Endometrium (tissue), 2 donors: ENCODE measurements around the gene IQGAP3.

Experiments
- FAIRE-seq: peaks from 2 replicates; lab custom pipeline; 2012; peaks lifted over from hg19 to GRCh38; lab: Jason Lieb, UNC
- donor health status: control.
- donor health status: control.

The IQGAP3 gene

DNA sequence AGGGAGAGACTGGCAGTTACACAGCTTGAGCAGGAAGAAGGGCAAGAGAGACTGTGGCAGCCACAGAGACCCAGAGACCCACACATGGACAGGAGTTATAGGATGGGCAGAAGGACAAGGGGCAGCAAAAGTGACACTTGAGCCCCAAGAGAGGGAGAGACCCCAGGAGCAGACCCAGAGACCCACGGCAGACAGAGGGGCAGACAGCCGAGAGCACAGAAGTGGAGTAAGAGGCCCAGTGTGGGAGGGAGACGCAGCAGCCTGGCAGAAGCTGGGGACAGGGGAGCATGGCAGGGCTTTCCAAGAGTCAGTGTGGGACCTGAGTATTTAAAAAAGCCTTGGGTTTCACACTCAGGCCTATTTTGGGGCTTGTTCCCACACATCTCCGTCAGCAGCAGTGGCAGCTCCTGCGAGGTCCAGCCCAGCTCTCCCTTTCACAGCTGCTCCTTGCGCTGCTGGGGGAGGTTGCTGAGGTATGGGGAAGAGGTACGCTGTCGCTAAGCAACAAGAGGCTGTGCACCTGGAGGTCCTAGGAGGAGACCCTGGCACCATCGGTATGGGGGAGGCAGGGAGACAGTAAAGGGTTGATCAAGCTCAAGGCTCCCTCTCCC, 62.8 kb downstream of the IQGAP3 start:
- FAIRE-seq: no peak

DNA sequence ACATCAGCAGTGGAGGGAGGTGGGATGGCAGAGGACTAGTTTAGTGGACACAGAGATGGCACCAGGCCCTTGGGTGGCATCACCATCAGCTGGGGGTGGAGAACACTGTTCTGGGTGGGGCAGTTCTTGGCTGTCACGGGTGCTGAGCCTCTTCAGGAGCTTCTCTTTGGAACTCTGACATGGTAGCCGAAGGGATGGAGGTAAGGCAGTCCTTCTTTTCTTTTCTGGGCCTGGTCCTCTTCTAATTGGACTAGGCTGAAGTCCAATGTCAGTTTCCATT, 63.5 kb downstream of the IQGAP3 start:
- no peak for FAIRE-seq

DNA sequence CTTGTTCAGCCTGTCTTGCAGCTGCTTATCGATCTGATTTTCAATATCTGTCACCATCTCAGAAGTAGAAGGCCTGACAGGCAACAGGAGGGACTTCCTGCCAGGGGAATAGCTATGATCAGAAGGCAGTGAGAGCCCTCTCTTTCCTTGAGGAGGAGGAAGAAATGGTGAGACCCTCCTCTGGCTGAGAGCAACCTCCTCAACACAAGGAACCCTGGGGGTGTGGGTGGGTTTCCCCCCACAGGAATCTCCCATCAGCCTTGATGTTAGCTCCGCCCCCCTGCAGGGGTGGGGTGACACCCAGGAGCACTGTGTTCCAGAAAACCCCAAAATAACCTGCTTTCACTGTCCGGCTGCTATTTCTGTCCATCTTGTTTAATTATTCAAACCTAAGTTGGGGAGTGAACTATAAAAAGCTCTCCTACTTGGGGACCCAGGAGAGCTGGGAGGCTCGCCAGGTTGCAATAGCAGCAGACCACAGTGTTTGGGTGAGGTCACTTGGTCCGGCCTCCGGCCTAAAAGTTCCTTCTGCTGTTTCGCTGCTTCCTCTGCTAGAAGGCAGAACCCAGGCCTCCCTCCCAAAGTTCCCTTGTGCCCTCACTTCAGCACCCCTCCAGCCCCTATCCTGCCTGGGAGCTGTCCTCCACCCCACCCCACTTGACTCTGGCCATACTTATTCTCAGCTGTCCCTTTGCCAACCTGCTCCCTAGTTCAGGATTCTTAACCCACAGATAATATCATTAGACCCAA, 64.0 kb downstream of the IQGAP3 start:
- no peak for FAIRE-seq

DNA sequence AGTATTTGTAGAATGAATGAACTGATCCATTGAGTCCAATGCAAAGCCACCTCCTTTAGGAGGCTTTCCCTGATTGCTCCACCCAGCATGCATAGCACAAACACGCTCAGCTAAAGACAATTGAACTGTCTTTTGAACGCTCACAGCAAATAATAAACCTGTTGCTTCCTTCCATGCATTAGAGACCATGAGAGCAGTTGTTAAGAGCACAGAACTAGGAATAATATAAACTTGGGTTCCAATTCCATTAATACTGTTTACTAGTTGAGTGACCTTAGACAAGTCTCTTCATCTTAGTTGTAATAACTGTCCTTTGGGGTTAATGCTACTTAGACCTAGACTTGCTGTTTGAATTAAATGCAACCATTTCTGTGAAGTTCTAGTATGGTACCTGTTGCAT, 65.9 kb downstream of the IQGAP3 start:
- no peak for FAIRE-seq

DNA sequence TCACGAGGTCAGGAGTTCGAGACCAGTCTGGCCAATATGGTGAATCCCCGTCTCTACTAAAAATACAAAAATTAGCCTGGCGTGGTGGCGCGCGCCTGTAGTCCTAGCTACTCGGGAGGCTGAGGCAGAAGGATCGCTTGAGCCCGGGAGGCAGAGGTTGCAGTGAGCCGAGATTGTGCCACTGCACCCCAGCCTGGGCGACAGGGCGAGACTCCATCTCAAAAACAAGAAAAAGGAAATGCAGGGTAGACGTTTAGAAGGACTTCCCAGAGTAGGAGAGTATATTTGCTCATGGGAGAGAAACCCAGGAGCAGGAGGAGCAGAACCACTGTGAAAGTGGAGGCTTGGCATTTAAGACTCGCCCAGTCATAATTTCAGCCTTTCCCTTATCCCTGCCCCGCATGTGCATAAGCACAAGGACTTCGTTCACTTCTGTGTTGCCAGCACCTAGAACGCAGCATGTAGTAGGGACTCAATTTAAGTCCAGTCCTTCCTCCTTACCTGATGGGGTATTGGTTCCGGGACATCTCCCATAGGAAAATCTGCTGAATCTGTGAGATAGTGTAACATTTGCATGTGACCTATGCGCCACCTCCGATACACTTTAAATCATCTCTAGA, 66.6 kb downstream of the IQGAP3 start:
- no peak for FAIRE-seq

DNA sequence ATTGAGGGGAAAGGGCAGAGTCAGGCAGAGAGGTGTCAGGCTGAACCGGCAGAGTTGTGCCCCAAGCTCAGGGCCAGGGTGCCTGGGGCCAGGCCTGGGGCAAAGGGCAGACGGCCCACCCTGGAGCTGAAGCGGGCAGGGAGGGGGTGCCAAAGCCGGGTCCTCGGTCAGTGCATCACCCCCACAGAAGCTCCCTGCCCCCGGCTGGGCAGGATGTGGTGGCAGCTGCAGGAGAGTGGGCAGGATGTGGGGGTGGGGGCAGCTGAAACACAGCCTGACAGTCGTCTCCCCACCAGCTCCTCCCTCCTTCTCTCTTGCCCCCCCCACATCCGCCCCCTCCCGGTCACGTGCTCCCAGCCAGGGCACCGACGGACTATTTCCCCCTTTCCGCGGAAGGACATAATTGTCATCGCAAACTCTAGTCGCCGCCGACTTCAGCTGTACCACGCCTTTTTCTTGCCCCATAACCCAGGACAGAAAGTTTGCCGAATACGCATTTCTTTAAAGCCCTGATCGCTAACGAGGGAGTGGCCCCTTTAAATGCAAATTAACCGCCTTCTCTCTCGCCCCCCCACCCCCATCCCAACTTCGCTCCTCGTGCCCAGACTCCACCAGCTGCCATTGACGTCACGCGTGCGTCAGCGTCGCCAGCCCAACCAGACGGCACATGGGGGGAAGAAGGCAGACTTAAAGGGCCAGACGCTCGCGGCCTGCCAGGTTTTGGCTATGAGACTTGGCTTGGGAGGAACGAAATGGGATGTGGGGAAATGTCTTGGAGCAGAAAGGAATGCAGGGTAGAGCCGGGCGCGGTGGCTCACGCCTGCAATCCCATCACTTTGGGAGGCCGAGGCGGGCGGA, 67.3 kb downstream of the IQGAP3 start:
- FAIRE-seq: peak; percentile 55

DNA sequence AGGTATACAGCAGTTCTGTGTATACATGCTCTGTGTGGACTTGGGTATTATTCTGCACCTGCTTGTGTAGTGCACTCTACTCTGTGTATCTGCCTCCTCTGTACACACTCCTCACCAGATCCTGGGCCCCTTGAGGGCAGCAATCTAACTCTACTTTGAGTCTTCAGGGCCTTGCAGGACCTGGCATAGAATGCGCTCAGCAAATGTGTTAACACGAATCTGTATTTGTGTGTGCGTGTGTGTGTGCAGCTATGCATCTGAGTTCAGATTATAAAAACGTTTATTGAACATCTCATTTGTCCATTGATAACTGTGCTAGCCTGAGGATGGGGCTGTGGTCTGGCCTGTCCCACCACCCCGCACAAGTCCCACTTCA, 67.9 kb downstream of the IQGAP3 start:
- FAIRE-seq: no peak

DNA sequence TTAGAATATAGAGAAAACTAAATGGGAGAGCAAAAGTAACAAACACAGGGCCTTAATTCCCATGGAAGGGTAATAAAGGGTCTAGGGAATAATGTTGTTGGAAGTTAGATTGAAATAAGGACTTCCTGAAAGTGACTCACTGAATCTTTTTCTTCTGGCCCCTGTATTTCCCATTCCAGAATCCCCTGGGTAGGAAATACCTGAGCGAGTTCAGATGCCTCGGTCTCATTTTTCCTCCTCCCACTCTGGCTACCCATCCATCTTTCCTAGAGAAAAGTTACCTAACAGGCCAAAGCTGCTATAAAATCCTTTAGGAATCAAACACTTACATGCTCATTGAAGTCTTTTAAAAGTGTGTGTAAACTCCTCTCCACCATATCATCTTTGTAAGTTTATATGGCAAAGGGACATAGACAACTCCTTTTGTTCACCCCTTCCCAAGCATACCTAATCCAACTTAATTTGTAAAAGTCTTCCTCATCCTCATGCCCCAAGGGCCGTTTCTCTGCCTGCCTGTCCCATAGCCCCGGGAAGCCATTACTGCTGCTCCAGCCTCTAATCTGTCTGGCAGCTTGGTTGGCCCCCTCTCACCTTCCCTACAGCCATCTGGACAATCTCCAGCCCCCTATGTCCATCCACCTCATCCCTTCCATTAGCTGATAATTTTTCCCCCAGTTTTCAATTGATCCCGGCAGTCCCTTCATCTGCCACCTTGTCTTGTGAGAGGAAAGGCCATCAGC, 68.5 kb downstream of the IQGAP3 start:
- FAIRE-seq: no peak

DNA sequence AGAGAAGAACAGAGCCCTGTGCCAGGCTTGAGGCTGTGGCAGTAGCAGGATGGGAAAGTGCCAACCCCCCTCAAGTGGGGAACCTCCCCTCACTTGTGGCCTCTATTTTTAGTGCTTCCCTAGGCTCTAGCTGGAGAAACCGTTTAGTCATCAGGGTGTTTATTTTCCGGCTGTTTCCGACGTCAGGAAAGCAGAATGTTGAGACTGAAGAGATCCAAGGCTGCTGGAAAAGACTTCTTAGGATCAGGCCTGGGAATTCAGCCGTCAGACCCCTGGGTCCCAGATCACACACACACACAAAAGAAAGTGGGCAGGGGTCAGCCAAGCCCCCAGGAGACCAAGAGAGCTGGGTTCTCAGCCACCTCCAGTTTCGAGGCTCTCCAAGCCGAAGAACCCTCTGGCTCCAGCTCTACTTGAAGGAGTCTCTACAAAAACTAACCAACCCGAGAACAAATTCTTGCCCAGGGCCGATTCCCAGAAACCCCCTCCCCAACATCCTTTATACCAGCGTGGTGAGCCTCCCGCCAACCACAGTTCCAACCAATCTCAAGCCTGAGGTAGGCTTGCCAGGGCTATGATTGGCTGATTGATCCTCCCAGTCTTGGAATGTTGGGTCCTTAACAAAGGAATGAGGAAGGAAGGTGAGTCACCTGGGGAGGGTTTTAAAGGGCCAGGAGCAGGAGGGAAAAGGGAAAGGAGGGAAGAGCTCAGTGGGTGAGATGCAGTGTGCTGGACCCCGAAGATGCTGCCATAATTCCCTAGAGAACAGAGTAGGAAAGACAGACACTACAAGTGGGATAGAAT, 69.3 kb downstream of the IQGAP3 start:
- FAIRE-seq: no peak

DNA sequence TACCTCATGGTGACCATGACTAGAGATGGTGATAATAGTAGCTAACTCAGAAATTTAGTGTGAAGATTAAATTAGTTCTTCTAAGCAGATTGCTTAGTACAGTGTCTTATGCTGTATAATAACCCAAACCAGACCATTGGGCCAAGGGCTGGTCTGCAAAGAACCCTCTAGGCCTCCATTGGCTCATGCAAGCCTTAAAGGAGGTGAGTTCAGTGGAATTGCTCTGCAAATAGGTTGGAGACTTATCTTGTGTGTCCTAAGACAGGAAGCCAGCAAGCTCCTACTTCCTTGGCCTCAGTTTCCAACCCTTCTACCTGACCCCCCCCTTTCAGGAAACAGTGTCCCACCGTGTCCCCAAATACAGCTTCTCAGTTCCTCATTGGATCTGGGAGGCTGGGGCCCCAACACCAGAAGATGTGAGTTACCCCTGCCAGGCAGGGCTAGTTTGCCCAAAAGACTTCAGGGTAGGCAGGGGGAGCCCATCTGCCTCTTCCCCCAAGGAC, 69.9 kb downstream of the IQGAP3 start:
- FAIRE-seq: no peak

DNA sequence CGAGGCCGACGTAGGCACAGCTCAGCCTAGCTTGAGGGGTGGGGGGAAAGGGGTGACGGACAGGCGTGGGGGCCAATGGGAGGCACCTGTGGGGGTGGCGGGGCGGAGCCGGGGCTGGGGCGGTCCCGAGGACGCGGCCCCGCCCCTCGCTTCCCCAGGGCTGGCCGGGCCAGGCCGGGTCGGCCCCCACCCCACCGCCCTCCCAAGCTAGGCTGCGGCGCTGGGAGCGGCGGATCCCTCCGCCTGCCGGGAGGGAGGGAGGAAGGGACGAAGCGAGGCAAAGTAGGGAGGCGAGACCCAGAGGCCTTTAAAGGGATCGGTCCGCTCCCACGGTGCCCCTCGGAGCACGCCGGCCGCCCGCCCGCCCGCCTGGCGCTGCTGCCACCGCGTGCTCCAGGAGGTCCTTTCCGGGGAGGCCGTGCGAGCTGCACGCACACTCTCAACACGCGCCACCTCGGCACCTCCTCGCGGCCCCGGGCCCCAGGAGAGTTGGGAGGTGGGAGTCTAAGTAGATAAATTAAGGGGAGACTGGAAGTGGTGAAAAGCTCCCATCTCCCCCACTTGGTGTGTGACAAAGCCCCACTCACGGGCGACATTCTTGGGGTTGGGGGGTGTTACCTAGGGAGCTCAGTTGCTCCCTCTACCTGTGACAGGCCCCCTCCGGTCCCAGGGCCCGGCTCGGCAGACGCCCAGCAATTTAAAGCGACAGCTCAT, 71.4 kb downstream of the IQGAP3 start:
- no peak for FAIRE-seq

DNA sequence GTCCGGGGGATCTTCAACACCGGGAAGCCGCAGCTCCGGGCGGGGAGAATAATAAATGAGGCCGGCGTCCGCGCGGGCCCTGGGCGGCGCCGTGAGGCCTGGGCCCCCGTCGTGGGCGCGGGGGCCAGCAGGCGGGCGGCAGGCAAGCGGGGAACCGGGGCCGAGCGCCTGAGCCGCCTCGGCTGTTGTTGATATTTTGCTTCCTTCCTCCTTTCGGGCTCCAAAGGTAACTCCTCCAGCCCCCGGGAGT, 71.9 kb downstream of the IQGAP3 start, which contains the start of gene MEF2D:
Gene MEF2D, minus strand, starts transcription at position 233 of the 250 bp plus-strand sequence. CDS start 17,483 bp downstream, outside the sequence.
- no peak for FAIRE-seq

DNA sequence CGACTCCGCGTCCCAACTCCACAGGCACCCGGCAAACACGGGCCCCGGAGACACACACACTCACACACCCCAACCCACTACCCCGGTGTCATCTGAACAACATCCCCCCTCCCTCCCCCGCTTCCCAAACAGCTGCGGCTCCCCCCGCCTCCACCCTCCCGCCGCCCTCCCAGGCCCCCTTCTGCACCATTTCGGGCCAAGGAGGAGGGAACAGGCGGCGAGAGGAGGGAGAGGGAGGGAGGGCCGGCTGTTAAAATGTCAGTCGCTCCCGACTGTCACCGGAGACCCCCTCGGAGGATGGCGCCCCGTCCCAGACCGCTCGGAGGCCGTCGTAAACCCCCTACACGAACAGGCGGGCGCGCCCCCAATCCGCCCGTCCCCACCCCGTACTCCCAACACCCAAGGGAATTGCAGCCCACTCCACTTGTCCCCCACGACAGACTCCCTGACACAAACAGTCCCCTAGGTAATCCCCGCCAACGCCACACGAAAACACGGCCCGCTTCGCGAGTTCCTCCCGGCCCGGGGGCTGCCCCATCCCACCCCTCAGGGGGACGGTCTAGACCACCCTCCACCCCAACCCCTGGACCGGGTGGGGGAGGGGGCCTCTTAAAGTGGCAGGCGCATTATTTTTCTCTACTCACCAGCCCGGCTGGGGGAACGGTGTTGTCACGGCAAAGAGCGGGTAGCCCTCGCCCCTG, 72.4 kb downstream of the IQGAP3 start:
- FAIRE-seq: no peak

DNA sequence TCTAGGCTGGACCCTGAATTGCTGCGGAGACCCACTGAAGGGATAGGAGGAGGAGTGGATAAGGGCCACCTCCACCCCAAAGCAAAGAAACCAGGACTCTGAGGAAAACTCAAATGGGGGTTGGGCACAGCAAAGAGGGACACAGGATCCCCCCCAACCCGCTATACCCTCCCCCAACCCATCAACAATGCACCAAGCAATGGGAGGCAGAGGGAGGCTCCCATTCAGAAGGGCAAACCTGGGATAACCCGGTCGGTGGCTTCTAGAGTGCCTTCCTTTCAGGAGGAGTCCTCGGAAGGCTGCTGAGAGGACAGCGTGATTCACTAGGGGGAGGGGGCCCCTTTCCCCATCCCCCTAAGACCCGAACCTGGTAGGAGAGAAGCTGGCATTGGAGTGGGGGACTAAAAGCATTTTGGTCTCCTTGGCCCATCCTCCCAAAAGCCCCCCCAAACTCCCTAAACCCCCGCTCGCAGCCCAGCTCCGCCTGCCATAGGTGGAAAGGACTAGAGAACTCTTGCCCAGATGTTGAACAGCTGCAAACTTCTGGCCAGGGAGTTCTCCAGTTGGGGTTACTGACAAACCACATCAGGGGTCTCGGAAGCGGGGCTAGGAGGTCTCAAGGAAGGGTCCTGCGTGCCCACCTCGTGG, 73.0 kb downstream of the IQGAP3 start:
- FAIRE-seq: no peak

DNA sequence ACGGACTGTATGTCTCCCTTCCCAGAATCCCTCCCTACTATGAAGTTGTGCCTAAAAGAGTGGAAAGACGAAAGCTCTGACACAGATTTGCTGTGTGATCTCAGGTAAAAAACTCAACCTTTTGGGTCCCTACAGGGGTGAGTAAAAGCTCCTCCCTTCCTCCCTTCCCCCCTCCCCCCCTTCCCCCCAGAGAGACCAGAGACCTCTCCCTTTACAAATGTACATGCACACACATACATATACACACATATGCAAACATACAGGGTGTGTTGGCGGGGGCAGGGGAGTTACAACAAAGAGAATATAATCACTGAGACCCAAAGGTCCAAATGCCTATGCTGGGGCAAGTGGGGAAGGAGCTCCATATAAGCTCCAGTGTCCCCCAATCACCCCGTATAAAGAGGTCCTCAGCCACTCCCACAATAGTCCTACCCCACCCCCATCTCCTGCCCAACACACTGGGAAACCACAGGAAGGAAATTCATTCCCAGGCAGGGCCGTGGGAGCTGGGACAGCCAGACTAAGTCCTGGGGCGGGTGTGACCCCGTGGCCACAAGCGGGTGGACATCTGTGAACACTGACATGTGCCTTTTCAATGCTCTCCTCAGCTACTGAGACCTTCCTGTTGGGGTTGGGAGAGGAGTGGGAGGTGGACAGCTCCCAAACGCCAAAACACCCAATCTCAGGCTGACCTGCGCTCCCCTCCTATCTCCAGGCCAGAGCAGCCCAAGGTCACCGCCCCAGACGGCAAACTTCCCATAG, 73.8 kb downstream of the IQGAP3 start:
- no peak for FAIRE-seq

DNA sequence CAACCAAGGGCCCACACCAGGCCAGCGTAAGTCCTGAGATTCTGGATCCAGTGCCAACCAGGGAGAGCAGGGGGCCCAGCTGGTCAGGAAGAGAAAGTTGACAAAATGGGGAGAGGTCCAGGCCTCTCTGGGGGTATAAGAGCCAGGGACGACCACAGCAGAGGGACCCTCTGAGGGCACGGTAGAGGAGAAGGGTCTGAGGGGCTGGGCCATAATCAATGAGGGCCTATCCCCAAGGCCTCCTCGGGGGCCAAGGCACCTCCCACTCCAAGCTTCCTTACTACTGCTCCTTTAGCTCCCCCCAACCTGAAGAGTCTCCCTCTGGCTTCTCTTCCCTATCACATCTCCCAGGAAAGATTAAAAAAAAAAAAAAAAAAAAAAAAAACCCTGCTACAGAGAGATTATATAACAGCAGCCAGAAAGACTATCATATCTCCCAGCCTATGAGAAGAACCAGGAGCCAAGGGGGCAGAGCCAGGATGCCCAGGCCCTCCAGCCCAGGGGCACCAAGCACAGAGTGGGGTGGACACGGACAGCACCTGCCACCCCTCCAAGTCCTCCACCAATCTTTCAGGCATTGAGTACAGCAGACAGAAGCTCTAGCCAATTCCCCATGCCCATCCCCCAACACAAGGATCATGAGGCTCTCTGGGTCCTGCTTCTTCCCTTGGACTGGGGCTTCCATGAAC, 74.5 kb downstream of the IQGAP3 start:
- no peak for FAIRE-seq

DNA sequence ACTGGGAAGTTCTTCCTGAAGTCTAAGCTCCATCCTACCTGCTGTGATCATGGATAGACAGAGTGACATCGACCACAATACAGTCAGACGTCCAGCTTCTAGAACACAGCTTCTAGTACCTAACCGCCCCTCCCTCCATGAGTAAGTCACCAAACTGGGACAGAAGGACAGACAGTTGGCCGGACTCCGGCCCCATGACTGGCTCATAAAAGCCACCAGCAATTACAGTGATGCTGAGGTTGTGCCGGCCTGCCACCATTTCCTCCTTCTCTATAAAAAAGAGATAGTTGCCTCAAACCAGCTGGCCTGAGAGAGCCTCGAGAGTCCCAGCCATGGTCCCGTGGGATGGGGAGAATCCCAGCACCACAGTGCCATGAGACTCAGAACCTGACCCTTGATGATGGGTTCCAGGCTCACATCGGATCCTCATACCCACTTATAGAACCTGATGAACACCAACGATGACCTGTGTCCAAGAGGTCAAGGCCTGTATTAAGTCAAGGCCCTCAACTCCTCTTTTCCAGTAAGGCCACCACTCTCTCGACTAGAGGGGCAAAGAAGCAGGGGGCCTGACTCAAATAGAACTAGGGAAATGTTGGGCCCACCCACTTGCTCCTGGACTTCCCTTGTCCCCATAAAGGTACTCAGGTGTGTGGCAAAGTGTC, 75.2 kb downstream of the IQGAP3 start:
- no peak for FAIRE-seq
